HG02852 (cell line): ENCODE measurements around the gene OCRL.
"Not testable (repeated sequence)": the region's sequence is repeated elsewhere in the genome, so short reads cannot be mapped to it uniquely, and the experiment has no call there.

Source experiments
- ATAC-seq: cut with Tn5 transposase; IDR thresholded peaks from one replicate; pipeline ENCODE4 v1.9.1; 2021; ENCODE audit warnings: mild to moderate bottlenecking, moderate library complexity; ENCODE audit not compliant: unreplicated experiment

Gene OCRL

GRCh38 chrX:129534816-129535578 lies 5.1 kb upstream of the OCRL start:
- no peak for ATAC-seq

GRCh38 chrX:129540722-129541184 lies 694 bp downstream of the OCRL start:
- ATAC-seq, result peak; percentile 42

- no peak for ATAC-seq
Observed at GRCh38 chrX:129544780-129545179, 4.7 kb downstream of the OCRL start.

GRCh38 chrX:129545408-129545807 lies 5.3 kb downstream of the OCRL start:
- ATAC-seq, result no peak

GRCh38 chrX:129549124-129549523 lies 9.1 kb downstream of the OCRL start:
- no peak for ATAC-seq

GRCh38 chrX:129553619-129554288 lies 13.7 kb downstream of the OCRL start:
- peak; percentile 95 for ATAC-seq

- not testable (repeated sequence) for ATAC-seq
Observed at GRCh38 chrX:129554816-129555215, 14.8 kb downstream of the OCRL start.

- no peak for ATAC-seq
Observed at GRCh38 chrX:129556806-129557315, 16.8 kb downstream of the OCRL start.

GRCh38 chrX:129557844-129558480 lies 17.9 kb downstream of the OCRL start:
- no peak for ATAC-seq

- no peak for ATAC-seq
Observed at GRCh38 chrX:129559783-129560182, 19.7 kb downstream of the OCRL start.

GRCh38 chrX:129561453-129561852 lies 21.4 kb downstream of the OCRL start:
- ATAC-seq, result no peak

- not testable (repeated sequence) for ATAC-seq
Observed at GRCh38 chrX:129564345-129564744, 24.3 kb downstream of the OCRL start.

GRCh38 chrX:129565046-129565650 lies 25.1 kb downstream of the OCRL start:
- no peak for ATAC-seq

- ATAC-seq, result no peak
Observed at GRCh38 chrX:129566073-129566472, 26.0 kb downstream of the OCRL start.

- ATAC-seq, result no peak
Observed at GRCh38 chrX:129568349-129568748, 28.3 kb downstream of the OCRL start.

GRCh38 chrX:129572422-129572821 lies 32.4 kb downstream of the OCRL start:
- no peak for ATAC-seq

- ATAC-seq, result not testable (repeated sequence)
Observed at GRCh38 chrX:129573652-129574051, 33.6 kb downstream of the OCRL start.

GRCh38 chrX:129574214-129574613 lies 34.2 kb downstream of the OCRL start:
- ATAC-seq, result no peak

- ATAC-seq, result no peak
Observed at GRCh38 chrX:129576539-129576938, 36.5 kb downstream of the OCRL start.

- ATAC-seq, result no peak
Observed at GRCh38 chrX:129577473-129577872, 37.4 kb downstream of the OCRL start.

- ATAC-seq, result no peak
Observed at GRCh38 chrX:129577877-129578276, 37.8 kb downstream of the OCRL start.
